SK-N-SH (cell line): ENCODE data around the gene NHSL1. TPM values are rescaled to one million over a fixed set of nuclear protein-coding genes. Genes with fewer than 3 reads are reported as not detected.

ENCODE experiments used
- CTCF ChIA-PET: fragments of 300-600, 350-600 bp; formaldehyde crosslinking; extraction: SDS; loops from one replicate; lab custom pipeline; 2021; lab: Yijun Ruan, JAX
- POLR2A ChIA-PET: fragments of 350-600 bp; sonication (Branson Sonifier 250); formaldehyde crosslinking; extraction: SDS; loops from one replicate; lab custom pipeline; 2020; ENCODE audit warnings: antibody characterized with exemption, inconsistent platforms; lab: Yijun Ruan, JAX
- DNase-seq: peaks from one replicate; pipeline ENCODE4 v3.0.0; 2012
- H2AFZ ChIP-seq: fragments of 200-600 bp; sonication (generic); 2 replicates; pipeline ENCODE4 v1.8.1; 2016; ENCODE audit warnings: antibody characterized with exemption, mild to moderate bottlenecking, low read depth
- H3F3A ChIP-seq: fragments of 200-600 bp; sonication (generic); replicated peaks from 2 replicates; pipeline ENCODE3; 2016; ENCODE audit warnings: antibody characterized with exemption, mild to moderate bottlenecking; ENCODE audit not compliant: insufficient read depth
- H3K27ac ChIP-seq, 2 experiments: fragments of 200-500 bp in 1 of 2; fragments of 200-600 bp in 1 of 2; sonication (Bioruptor generic) in 1 of 2; sonication (generic), shearing (Covaris generic) in 1 of 2; 2 replicates each; pipeline versions ENCODE4 v1.5.1 to v1.6.1; 2014 to 2016; ENCODE audit warnings: low read depth in 2 of 2, inconsistent platforms in 1 of 2, low read length in 1 of 2, mild to moderate bottlenecking in 1 of 2, mixed read lengths in 1 of 2
- H3K27me3 ChIP-seq: fragments of 200-600 bp; sonication (generic), shearing (Covaris generic); 2 replicates; pipeline ENCODE4 v1.6.1; 2016; ENCODE audit warnings: mixed run types; ENCODE audit not compliant: insufficient read depth
- H3K36me3 ChIP-seq, 2 experiments: fragments of 200-500 bp in 1 of 2; fragments of 200-600 bp in 1 of 2; sonication (Bioruptor generic) in 1 of 2; sonication (generic) in 1 of 2; replicated peaks in 1 of 2; 2 replicates each; pipeline versions ENCODE3 to v1.5.1; 2014 to 2016; ENCODE audit warnings: low read length in 1 of 2, mild to moderate bottlenecking in 1 of 2; ENCODE audit not compliant: insufficient read depth in 2 of 2, control insufficient read depth in 1 of 2
- H3K4me1 ChIP-seq, 2 experiments: fragments of 200-500 bp in 1 of 2; fragments of 200-600 bp in 1 of 2; sonication (Bioruptor generic) in 1 of 2; sonication (generic), shearing (Covaris generic) in 1 of 2; 2 replicates each; pipeline versions ENCODE4 v1.5.1 to v1.6.1; 2014 to 2016; ENCODE audit warnings: low read depth in 1 of 2, low read length in 1 of 2, mixed run types in 1 of 2; ENCODE audit not compliant: insufficient read depth in 2 of 2, control insufficient read depth in 1 of 2
- H3K4me2 ChIP-seq: fragments of 200-600 bp; sonication (generic), shearing (Covaris generic); 2 replicates; pipeline ENCODE4 v1.6.1; 2017; ENCODE audit warnings: mixed run types
- H3K4me3 ChIP-seq, 2 experiments: fragments of 200-500 bp in 1 of 2; fragments of 200-600 bp in 1 of 2; sonication (Bioruptor generic) in 1 of 2; sonication (generic), shearing (Covaris generic) in 1 of 2; 2 replicates each; pipeline versions ENCODE4 v1.5.1 to v1.8.1; 2014 to 2016; ENCODE audit warnings: low read depth in 2 of 2, inconsistent platforms in 1 of 2, low read length in 1 of 2, mild to moderate bottlenecking in 1 of 2, mixed read lengths in 1 of 2, moderate library complexity in 1 of 2
- H3K79me2 ChIP-seq: fragments of 200-600 bp; sonication (generic); 2 replicates; pipeline ENCODE4 v1.8.1; 2017; ENCODE audit warnings: mild to moderate bottlenecking; ENCODE audit not compliant: insufficient read depth
- H3K9ac ChIP-seq: fragments of 200-600 bp; sonication (generic); 2 replicates; pipeline ENCODE4 v1.6.1; 2017; ENCODE audit warnings: mixed run types
- H3K9me2 ChIP-seq: fragments of 200-600 bp; sonication (generic); 2 replicates; pipeline ENCODE4 v1.6.1; 2017; ENCODE audit warnings: mixed run types
- H3K9me3 ChIP-seq: fragments of 200-600 bp; sonication (generic); 2 replicates; pipeline ENCODE4 v1.6.1; 2017; ENCODE audit warnings: mixed run types, mild to moderate bottlenecking, moderate library complexity
- H4K20me1 ChIP-seq: fragments of 200-600 bp; sonication (generic); 2 replicates; pipeline ENCODE4 v1.6.1; 2017; ENCODE audit warnings: mild to moderate bottlenecking, mixed run types; ENCODE audit not compliant: insufficient read depth
- CHD2 ChIP-seq: fragments of 150-350 bp; IDR thresholded peaks from 2 replicates; pipeline ENCODE4 v1.6.1; 2018; ENCODE audit warnings: low read length; ENCODE audit not compliant: partially characterized antibody
- EP300 ChIP-seq, 2 experiments: IDR thresholded peaks; 2 replicates each; pipeline versions ENCODE4 v1.4.0 to v1.6.1; 2012; ENCODE audit warnings: borderline replicate concordance in 1 of 2, low read depth in 1 of 2, low read length in 1 of 2
- FOSL2 ChIP-seq: IDR thresholded peaks from 2 replicates; pipeline ENCODE4 v1.4.0; 2012; ENCODE audit warnings: low read depth, mild to moderate bottlenecking, moderate library complexity, borderline replicate concordance
- FOXJ3 ChIP-seq: sonication (generic); formaldehyde crosslinking; IDR thresholded peaks from 2 replicates; pipeline ENCODE4 v1.5.1; 2020; ENCODE audit warnings: mild to moderate bottlenecking, missing genetic modification reagents
- FOXM1 ChIP-seq: IDR thresholded peaks from 2 replicates; pipeline ENCODE4 v1.4.0; 2012; ENCODE audit warnings: low read depth, mild to moderate bottlenecking
- GABPA ChIP-seq: IDR thresholded peaks from 2 replicates; pipeline ENCODE4 v1.4.0; 2012; ENCODE audit warnings: low read depth, mild to moderate bottlenecking
- GATA2 ChIP-seq: sonication (generic); formaldehyde crosslinking; IDR thresholded peaks from 2 replicates; pipeline ENCODE4 v1.5.0; 2020; ENCODE audit warnings: mild to moderate bottlenecking, missing genetic modification reagents
- MAX ChIP-seq: IDR thresholded peaks from 2 replicates; pipeline ENCODE4 v1.4.0; 2012; ENCODE audit warnings: low read depth
- MEF2A ChIP-seq: IDR thresholded peaks from 2 replicates; pipeline ENCODE4 v1.4.0; 2012; ENCODE audit warnings: low read depth, borderline replicate concordance
- MXI1 ChIP-seq: IDR thresholded peaks from 2 replicates; pipeline ENCODE4 v1.6.1; 2012; ENCODE audit warnings: mild to moderate bottlenecking, low read depth, low read length, improper control_type of control experiment
- PBX3 ChIP-seq: IDR thresholded peaks from 2 replicates; pipeline ENCODE4; 2012
- POLR2AphosphoS5 ChIP-seq: IDR thresholded peaks from 2 replicates; pipeline ENCODE4 v1.6.1; 2012; ENCODE audit warnings: low read depth, low read length
- RCOR1 ChIP-seq: fragments of 150-350 bp; IDR thresholded peaks from 2 replicates; pipeline ENCODE4 v1.6.1; 2017; ENCODE audit warnings: antibody characterized with exemption, low read length
- REST ChIP-seq: IDR thresholded peaks from 2 replicates; pipeline ENCODE4 v1.6.1; 2012; ENCODE audit warnings: mild to moderate bottlenecking, low read depth, low read length, moderate library complexity
- SIN3A ChIP-seq: IDR thresholded peaks from 2 replicates; pipeline ENCODE4 v1.6.1; 2012; ENCODE audit warnings: low read depth, mild to moderate bottlenecking, low read length, moderate library complexity, borderline replicate concordance
- TCF12 ChIP-seq: IDR thresholded peaks from 2 replicates; pipeline ENCODE4 v1.4.0; 2012
- TEAD4 ChIP-seq: IDR thresholded peaks from 2 replicates; pipeline ENCODE4 v1.4.0; 2012; ENCODE audit warnings: mild to moderate bottlenecking, borderline replicate concordance; ENCODE audit not compliant: insufficient read depth
- USF1 ChIP-seq: IDR thresholded peaks from 2 replicates; pipeline ENCODE4 v1.4.0; 2012; ENCODE audit warnings: low read depth, borderline replicate concordance
- USF2 ChIP-seq: fragments of 150-350 bp; IDR thresholded peaks from 2 replicates; pipeline ENCODE4 v1.6.1; 2017; ENCODE audit warnings: antibody characterized with exemption, low read length, low read depth, borderline replicate concordance
- ZBTB33 ChIP-seq: IDR thresholded peaks from 2 replicates; pipeline ENCODE4 v1.4.0; 2012; ENCODE audit warnings: low read depth, borderline replicate concordance
- WGBS: methylation state at CpG from one replicate; pipeline ENCODE4 v1.1.6; 2017; ENCODE audit warnings: low lambda C conversion rate; 5-methylcytosine and 5-hydroxymethylcytosine counted together
- polyA plus RNA-seq, 3 experiments: library from polyadenylated mRNA; depleted of rRNA; stranded (reverse); fragments of >200 nt; gene quantifications; 2 replicates each; pipeline ENCODE4 v1.2.3, GENCODE V29; 2012

NHSL1 gene
- polyA plus RNA-seq, 1 of the 3 experiments (the other 2 are of a cell fraction) = under 0.01 TPM

GRCh38 chr6:138515657-138516248 lies 16.5 kb upstream of the NHSL1 start:
- no peak for DNase-seq
- Histone ChIP-seq H3K9ac (no peak overlapping the region), H3K79me2 (no peaks in the 10 kb centered on the region), H3K27me3 (peaks cover 37% of the 10 kb centered on the region), H3K9me3 (no peaks in the 10 kb centered on the region), H3F3A (no peaks in the 10 kb centered on the region), H3K36me3 (no peaks in the 10 kb centered on the region), H3K4me2 (no peak overlapping the region), H3K4me3 (no peak overlapping the region), H3K4me1 (no peaks in the 10 kb centered on the region), H3K9me2 (no peaks in the 10 kb centered on the region), H2AFZ (no peak overlapping the region), H3K27ac (no peak overlapping the region), H4K20me1 (no peaks in the 10 kb centered on the region)
- ChIA-PET CTCF (interaction anchor here (4.3 kb wide), 1 partner anchor 399 kb away, joined by 21 read pairs; no protein-coding TSS in a partner anchor), POLR2A (no interaction called here)
- TF ChIP-seq RCOR1 = no peak
- TF ChIP-seq EP300 (IDR thresholded peaks at IDR 0.05; ENCODE audit: borderline replicate concordance in 1 of 2, low read depth in 1 of 2, low read length in 1 of 2) = no peak
- TF ChIP-seq USF1 = no peak
- TF ChIP-seq TEAD4 = no peak
- no peak for TF ChIP-seq ZBTB33
- TF ChIP-seq FOXJ3 (CRISPR knock-in tag) = no peak
- TF ChIP-seq MXI1 = no peak
- no peak for TF ChIP-seq FOSL2
- TF ChIP-seq SIN3A = no peak
- TF ChIP-seq GATA2 (CRISPR knock-in tag) = no peak
- no peak for TF ChIP-seq CHD2
- TF ChIP-seq GABPA = no peak
- no peak for TF ChIP-seq MEF2A
- no peak for TF ChIP-seq REST
- TF ChIP-seq TCF12 = no peak
- no peak for TF ChIP-seq MAX
- TF ChIP-seq USF2 = no peak
- no peak for TF ChIP-seq POLR2AphosphoS5
- TF ChIP-seq PBX3 = no peak
- no peak for TF ChIP-seq FOXM1
- 20% methylated on average over 11 of the region's 12 CpGs for WGBS
